ENCODE results near the gene DDX1. TPM values are rescaled to one million over a fixed set of nuclear protein-coding genes. Genes with fewer than 3 reads are reported as not detected.

The DDX1 gene
- total RNA-seq, 1 donor from 2014 or later, result 105 TPM

DNA sequence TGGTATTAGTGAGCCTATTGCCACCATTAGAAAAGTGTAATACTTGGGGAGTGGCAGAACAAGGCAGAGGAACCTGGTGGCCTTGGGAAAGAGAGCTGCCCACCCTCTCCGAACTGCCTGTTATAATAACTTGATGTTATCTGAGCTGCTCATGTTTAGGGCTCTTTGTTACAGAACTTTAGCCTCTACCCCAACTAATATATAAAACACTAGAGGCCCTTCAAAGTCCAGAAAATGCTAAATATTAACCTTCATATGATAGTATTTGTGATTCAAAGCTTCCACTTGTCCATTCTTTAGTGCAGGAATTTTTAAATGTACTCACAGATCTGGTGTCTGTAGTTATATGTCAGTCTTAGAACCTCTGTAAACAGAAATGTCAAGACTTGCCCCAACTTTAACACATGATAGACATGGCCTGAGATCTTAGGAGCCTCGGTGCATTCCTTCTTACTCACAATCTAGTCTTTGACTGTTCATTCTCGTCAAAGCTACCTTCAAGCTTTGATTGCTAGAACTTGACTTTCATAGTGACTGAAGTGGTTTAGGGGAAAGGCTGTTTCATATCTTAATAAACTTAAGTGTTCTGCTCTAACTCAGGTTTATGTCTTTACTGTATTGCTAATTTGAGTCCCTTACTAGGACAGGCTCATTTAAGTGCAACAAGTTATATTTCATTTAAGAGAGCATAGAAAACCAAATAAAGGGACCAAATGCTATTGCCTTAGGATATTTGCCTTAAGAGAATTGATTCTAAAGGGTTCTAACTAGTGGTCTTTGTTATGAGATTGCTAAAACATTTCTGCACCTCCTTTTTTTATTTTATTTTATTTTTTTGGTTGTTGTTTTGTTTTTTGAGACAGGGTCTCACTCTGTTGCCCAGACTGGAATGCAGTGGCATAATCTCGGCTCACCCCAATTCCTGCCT is 41.6 kb downstream of the DDX1 start:
- Histone ChIP-seq H3K9me3 (ENCODE audit: control insufficient read depth in 3 of 3, low read length in 3 of 3) (no peaks in the 10 kb centered on the region), H3K27ac (ENCODE audit: low read depth, low read length) (no peak overlapping the region), H3K9ac (ENCODE audit: low read depth in 1 of 3, low read length in 3 of 3) (peak overlapping the region in 1 of 3 donors; percentile 14), H3K36me3 (ENCODE audit: control insufficient read depth in 3 of 3, insufficient read depth in 3 of 3, low read length in 3 of 3) (peaks cover 6 to 59% (median 43%) of the 10 kb centered on the region in 3 donors), H3K4me1 (ENCODE audit: control insufficient read depth in 3 of 3, insufficient read depth in 3 of 3, low read length in 3 of 3) (peaks cover 6 to 13% (median 8%) of the 10 kb centered on the region in 3 donors), H3K27me3 (ENCODE audit: control insufficient read depth in 3 of 3, insufficient read depth in 3 of 3, low read length in 3 of 3) (no peaks in the 10 kb centered on the region), H3K4me3 (ENCODE audit: low read length in 3 of 3) (no peak overlapping the region)

- Histone ChIP-seq H3K9me3 (ENCODE audit: control insufficient read depth in 3 of 3, low read length in 3 of 3) (no peaks in the 10 kb centered on the region), H3K4me3 (ENCODE audit: low read length in 3 of 3) (no peak overlapping the region), H3K4me1 (ENCODE audit: control insufficient read depth in 3 of 3, insufficient read depth in 3 of 3, low read length in 3 of 3) (peaks cover 6 to 17% (median 8%) of the 10 kb centered on the region in 3 donors), H3K9ac (ENCODE audit: low read depth in 1 of 3, low read length in 3 of 3) (no peak overlapping the region), H3K27ac (ENCODE audit: low read depth, low read length) (no peak overlapping the region), H3K36me3 (ENCODE audit: control insufficient read depth in 3 of 3, insufficient read depth in 3 of 3, low read length in 3 of 3) (peaks cover 6 to 54% (median 43%) of the 10 kb centered on the region in 3 donors), H3K27me3 (ENCODE audit: control insufficient read depth in 3 of 3, insufficient read depth in 3 of 3, low read length in 3 of 3) (no peaks in the 10 kb centered on the region)
Measured at GRCh38 chr2:15633971-15634346, 42.3 kb downstream of the DDX1 start.

- Histone ChIP-seq H3K9ac (ENCODE audit: low read depth in 1 of 3, low read length in 3 of 3) (no peak overlapping the region), H3K4me1 (ENCODE audit: control insufficient read depth in 3 of 3, insufficient read depth in 3 of 3, low read length in 3 of 3) (peaks cover 7 to 18% (median 9%) of the 10 kb centered on the region in 3 donors), H3K27ac (ENCODE audit: low read depth, low read length) (no peak overlapping the region), H3K4me3 (ENCODE audit: low read length in 3 of 3) (no peak overlapping the region), H3K9me3 (ENCODE audit: control insufficient read depth in 3 of 3, low read length in 3 of 3) (no peaks in the 10 kb centered on the region), H3K36me3 (ENCODE audit: control insufficient read depth in 3 of 3, insufficient read depth in 3 of 3, low read length in 3 of 3) (peaks cover 6 to 48% (median 38%) of the 10 kb centered on the region in 3 donors), H3K27me3 (ENCODE audit: control insufficient read depth in 3 of 3, insufficient read depth in 3 of 3, low read length in 3 of 3) (no peaks in the 10 kb centered on the region)
Measured at GRCh38 chr2:15634846-15635490, 43.3 kb downstream of the DDX1 start.

DNA sequence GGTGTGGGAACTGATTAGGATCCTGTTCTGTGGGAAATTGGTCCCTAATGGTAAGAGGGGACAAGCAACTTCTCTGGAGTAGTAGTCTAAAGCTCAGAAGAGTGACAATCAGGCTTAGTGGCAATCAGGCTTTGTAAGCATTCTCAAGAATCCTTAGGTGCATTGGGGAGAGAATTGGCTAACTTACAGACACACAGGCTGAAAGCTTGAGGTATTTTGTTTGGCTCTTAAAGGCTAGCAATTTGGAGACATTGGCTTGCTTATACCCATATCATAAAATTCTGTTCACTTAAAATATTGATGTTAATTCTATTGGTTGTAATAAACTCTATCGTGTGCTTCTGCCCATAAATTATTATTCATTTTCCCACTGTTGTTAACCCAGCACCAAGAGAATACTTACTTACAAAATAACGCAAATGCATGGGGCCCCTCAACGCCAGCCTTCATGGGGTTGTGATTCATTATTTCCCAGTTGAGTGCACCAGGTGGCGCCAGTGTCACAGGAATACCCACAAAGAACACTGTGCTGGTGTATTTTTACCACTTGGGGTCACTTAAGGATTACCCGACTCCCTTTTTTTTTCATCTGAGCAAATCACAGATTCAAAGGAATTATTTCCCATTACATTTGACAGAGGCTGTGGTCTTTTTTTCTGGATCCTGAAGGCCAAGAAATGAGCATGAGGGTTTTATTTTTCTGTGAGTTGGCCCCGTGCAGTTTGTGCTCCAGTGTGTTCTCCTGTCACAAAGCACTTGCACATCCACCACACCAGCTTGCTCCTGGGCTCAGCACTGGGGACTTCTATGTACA is 45.5 kb downstream of the DDX1 start:
- Histone ChIP-seq H3K9ac (ENCODE audit: low read depth in 1 of 3, low read length in 3 of 3) (peak overlapping the region in 1 of 3 donors; percentile 18), H3K27me3 (ENCODE audit: control insufficient read depth in 3 of 3, insufficient read depth in 3 of 3, low read length in 3 of 3) (no peaks in the 10 kb centered on the region), H3K36me3 (ENCODE audit: control insufficient read depth in 3 of 3, insufficient read depth in 3 of 3, low read length in 3 of 3) (peaks cover 3 to 36% (median 21%) of the 10 kb centered on the region in 3 donors), H3K4me1 (ENCODE audit: control insufficient read depth in 3 of 3, insufficient read depth in 3 of 3, low read length in 3 of 3) (peaks cover 10 to 18% (median 11%) of the 10 kb centered on the region in 3 donors), H3K4me3 (ENCODE audit: low read length in 3 of 3) (no peak overlapping the region), H3K9me3 (ENCODE audit: control insufficient read depth in 3 of 3, low read length in 3 of 3) (no peaks in the 10 kb centered on the region), H3K27ac (ENCODE audit: low read depth, low read length) (no peak overlapping the region)

- Histone ChIP-seq H3K9ac (ENCODE audit: low read depth in 1 of 3, low read length in 3 of 3) (no peak overlapping the region), H3K9me3 (ENCODE audit: control insufficient read depth in 3 of 3, low read length in 3 of 3) (no peaks in the 10 kb centered on the region), H3K4me1 (ENCODE audit: control insufficient read depth in 3 of 3, insufficient read depth in 3 of 3, low read length in 3 of 3) (peaks cover 10 to 18% (median 13%) of the 10 kb centered on the region in 3 donors), H3K27ac (ENCODE audit: low read depth, low read length) (no peak overlapping the region), H3K27me3 (ENCODE audit: control insufficient read depth in 3 of 3, insufficient read depth in 3 of 3, low read length in 3 of 3) (no peaks in the 10 kb centered on the region), H3K36me3 (ENCODE audit: control insufficient read depth in 3 of 3, insufficient read depth in 3 of 3, low read length in 3 of 3) (peaks cover 2 to 21% (median 7%) of the 10 kb centered on the region in 3 donors), H3K4me3 (ENCODE audit: low read length in 3 of 3) (no peak overlapping the region)
Measured at GRCh38 chr2:15638720-15639119, 47.1 kb downstream of the DDX1 start.

DNA sequence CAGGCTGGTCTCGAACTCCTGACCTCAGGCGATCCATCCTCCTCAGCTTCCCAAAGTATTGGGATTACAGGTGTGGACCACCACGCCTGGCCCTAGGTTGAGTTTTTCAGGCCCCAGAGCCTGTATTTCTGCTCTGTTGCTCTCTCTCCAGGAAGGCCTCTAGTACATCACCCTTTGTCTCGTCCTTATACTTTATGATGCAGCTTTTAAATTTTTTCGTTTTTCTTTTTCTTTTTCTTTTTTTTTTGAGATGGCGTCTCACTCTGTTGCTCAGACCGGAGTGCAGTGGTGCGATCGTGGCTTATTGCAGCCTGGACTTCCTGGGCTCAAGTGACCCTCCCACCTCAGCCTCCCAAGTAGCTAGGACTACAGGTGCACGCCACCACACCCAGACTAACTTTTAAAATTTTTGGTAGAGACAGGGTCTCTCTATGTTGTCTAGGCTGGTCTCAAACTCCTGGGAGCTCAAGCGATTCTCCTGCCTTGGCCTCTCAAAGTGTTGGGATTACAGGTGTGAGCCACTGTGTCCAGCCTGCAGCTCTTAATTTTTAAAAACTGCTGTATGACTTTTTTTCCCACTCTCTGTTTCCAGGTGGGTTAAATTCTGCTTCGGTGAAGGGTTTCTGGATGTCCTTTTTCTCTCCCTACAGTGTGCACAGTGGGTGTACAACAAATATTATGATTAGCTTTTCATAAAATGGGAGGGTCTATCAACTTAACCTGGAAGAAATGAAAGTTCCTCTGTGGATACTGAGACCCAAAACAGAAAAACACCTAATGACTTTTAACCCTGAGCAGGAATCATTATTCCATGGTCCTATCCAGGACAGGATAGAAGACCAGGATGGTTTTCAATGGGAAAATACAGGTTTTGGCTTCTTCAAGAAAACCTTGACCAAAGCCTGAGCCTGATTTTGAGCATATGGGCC is 47.9 kb downstream of the DDX1 start:
- peaks cover 10 to 18% (median 13%) of the 10 kb centered on the region in 3 donors for H3K4me1 ChIP-seq (ENCODE audit: control insufficient read depth in 3 of 3, insufficient read depth in 3 of 3, low read length in 3 of 3)
- H3K27ac ChIP-seq (ENCODE audit: low read depth, low read length), result no peak overlapping the region
- H3K27me3 ChIP-seq (ENCODE audit: control insufficient read depth in 3 of 3, insufficient read depth in 3 of 3, low read length in 3 of 3), result no peaks in the 10 kb centered on the region

DNA sequence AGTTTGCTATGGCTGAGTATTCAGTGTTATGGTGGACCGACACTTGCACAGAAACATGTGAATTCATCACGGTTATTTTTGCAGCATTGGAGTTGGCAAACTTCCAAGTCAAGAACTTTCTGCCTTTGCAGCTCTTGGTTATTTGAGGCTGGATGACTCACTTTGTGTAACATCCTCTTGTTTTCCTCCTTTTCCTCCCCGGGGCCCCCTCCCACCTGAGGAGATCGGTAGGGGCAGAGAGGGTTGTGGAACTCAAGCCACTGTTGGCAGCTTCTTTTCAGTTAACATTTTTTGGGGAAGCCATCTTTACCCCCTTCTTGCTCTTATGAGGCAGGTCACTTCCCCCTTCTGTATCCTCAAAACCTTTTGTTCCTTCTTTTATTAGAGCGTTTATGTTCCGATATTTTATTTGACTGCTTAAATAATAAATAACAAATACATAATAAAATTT is 48.6 kb downstream of the DDX1 start:
- Histone ChIP-seq H3K4me1 (ENCODE audit: control insufficient read depth in 3 of 3, insufficient read depth in 3 of 3, low read length in 3 of 3) (peaks cover 10 to 18% (median 13%) of the 10 kb centered on the region in 3 donors), H3K27me3 (ENCODE audit: control insufficient read depth in 3 of 3, insufficient read depth in 3 of 3, low read length in 3 of 3) (no peaks in the 10 kb centered on the region), H3K27ac (ENCODE audit: low read depth, low read length) (no peak overlapping the region), H3K9me3 (ENCODE audit: control insufficient read depth in 3 of 3, low read length in 3 of 3) (no peaks in the 10 kb centered on the region), H3K9ac (ENCODE audit: low read depth in 1 of 3, low read length in 3 of 3) (no peak overlapping the region), H3K4me3 (ENCODE audit: low read length in 3 of 3) (no peak overlapping the region), H3K36me3 (ENCODE audit: control insufficient read depth in 3 of 3, insufficient read depth in 3 of 3, low read length in 3 of 3) (peaks cover 0 to 11% (median 2%) of the 10 kb centered on the region in 3 donors)

More for the DNA sequence above, 47.9 kb downstream of the DDX1 start:
- H3K4me3 ChIP-seq (ENCODE audit: low read length in 3 of 3), result no peak overlapping the region
- no peaks in the 10 kb centered on the region for H3K9me3 ChIP-seq (ENCODE audit: control insufficient read depth in 3 of 3, low read length in 3 of 3)
- H3K9ac ChIP-seq (ENCODE audit: low read depth in 1 of 3, low read length in 3 of 3), result no peak overlapping the region
- peaks cover 0 to 13% (median 2%) of the 10 kb centered on the region in 3 donors for H3K36me3 ChIP-seq (ENCODE audit: control insufficient read depth in 3 of 3, insufficient read depth in 3 of 3, low read length in 3 of 3)

- H3K36me3 ChIP-seq (ENCODE audit: control insufficient read depth in 3 of 3, insufficient read depth in 3 of 3, low read length in 3 of 3), result peaks cover 0 to 7% (median 2%) of the 10 kb centered on the region in 3 donors
- H3K4me3 ChIP-seq (ENCODE audit: low read length in 3 of 3), result no peak overlapping the region
- H3K4me1 ChIP-seq (ENCODE audit: control insufficient read depth in 3 of 3, insufficient read depth in 3 of 3, low read length in 3 of 3), result peaks cover 10 to 18% (median 13%) of the 10 kb centered on the region in 3 donors
- H3K9me3 ChIP-seq (ENCODE audit: control insufficient read depth in 3 of 3, low read length in 3 of 3), result no peaks in the 10 kb centered on the region
- H3K27ac ChIP-seq (ENCODE audit: low read depth, low read length), result no peak overlapping the region
- no peak overlapping the region for H3K9ac ChIP-seq (ENCODE audit: low read depth in 1 of 3, low read length in 3 of 3)
- no peaks in the 10 kb centered on the region for H3K27me3 ChIP-seq (ENCODE audit: control insufficient read depth in 3 of 3, insufficient read depth in 3 of 3, low read length in 3 of 3)
Measured at GRCh38 chr2:15640784-15641183, 49.1 kb downstream of the DDX1 start.
